Activated CD4-positive, alpha-beta T cell treated with anti-CD3 and anti-CD28 coated beads, Interleukin-2, amount 50 U/mL, for 16 hours (primary cell): ENCODE measurements around the gene SMYD1.

ENCODE experiments used
- DNase-seq: peaks from one replicate; pipeline ENCODE4 v3.0.0-alpha.2; 2020

The SMYD1 gene

GRCh38 chr2:88090446-88091283 is 23.0 kb downstream of the SMYD1 start:
- no peak for DNase-seq

- no peak for DNase-seq
These were observed 24.3 kb downstream of the SMYD1 start for GRCh38 chr2:88091943-88092342.

- no peak for DNase-seq
These were observed 25.1 kb downstream of the SMYD1 start for GRCh38 chr2:88092773-88093172.

GRCh38 chr2:88095022-88095421 is 27.4 kb downstream of the SMYD1 start:
- DNase-seq = no peak

GRCh38 chr2:88096708-88097107 is 29.1 kb downstream of the SMYD1 start:
- no peak for DNase-seq

- DNase-seq = no peak
These were observed 29.6 kb downstream of the SMYD1 start for GRCh38 chr2:88097192-88097591.

GRCh38 chr2:88097891-88098557 is 30.4 kb downstream of the SMYD1 start:
- no peak for DNase-seq

- no peak for DNase-seq
These were observed 30.9 kb downstream of the SMYD1 start for GRCh38 chr2:88098558-88098900.

GRCh38 chr2:88099798-88100488 is 32.3 kb downstream of the SMYD1 start:
- no peak for DNase-seq

- DNase-seq = no peak
These were observed 32.8 kb downstream of the SMYD1 start for GRCh38 chr2:88100489-88100858.

- no peak for DNase-seq
These were observed 41.2 kb downstream of the SMYD1 start for GRCh38 chr2:88108796-88109195.

GRCh38 chr2:88110830-88111229 is 43.2 kb downstream of the SMYD1 start:
- DNase-seq = no peak

- DNase-seq = no peak
These were observed 45.4 kb downstream of the SMYD1 start for GRCh38 chr2:88113069-88113468.

GRCh38 chr2:88114889-88115288 is 47.3 kb downstream of the SMYD1 start:
- DNase-seq = no peak

GRCh38 chr2:88115825-88116518 is 48.3 kb downstream of the SMYD1 start:
- no peak for DNase-seq

- no peak for DNase-seq
These were observed 49.2 kb downstream of the SMYD1 start for GRCh38 chr2:88116669-88117432.

- no peak for DNase-seq
These were observed 50.3 kb downstream of the SMYD1 start for GRCh38 chr2:88117973-88118372.

GRCh38 chr2:88121678-88122077 is 54.1 kb downstream of the SMYD1 start:
- no peak for DNase-seq

- DNase-seq = no peak
These were observed 54.7 kb downstream of the SMYD1 start for GRCh38 chr2:88122141-88122884.

GRCh38 chr2:88123164-88123974 is 55.7 kb downstream of the SMYD1 start:
- DNase-seq = no peak
